Globus pallidus (tissue), 1 donor: ENCODE data around the gene CHODL.

Experiments
- DNase-seq: peaks from one replicate; pipeline ENCODE4 v3.0.0-alpha.2; 2015; ENCODE audit warnings: low spot score

CHODL gene, protein sequence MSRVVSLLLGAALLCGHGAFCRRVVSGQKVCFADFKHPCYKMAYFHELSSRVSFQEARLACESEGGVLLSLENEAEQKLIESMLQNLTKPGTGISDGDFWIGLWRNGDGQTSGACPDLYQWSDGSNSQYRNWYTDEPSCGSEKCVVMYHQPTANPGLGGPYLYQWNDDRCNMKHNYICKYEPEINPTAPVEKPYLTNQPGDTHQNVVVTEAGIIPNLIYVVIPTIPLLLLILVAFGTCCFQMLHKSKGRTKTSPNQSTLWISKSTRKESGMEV

GRCh38 chr21:18244671-18245463 is at the start of gene CHODL:
Gene CHODL, plus strand, starts transcription at chr21:18244833. Its CDS starts 391 bp downstream, at chr21:18245224.
- no peak for DNase-seq

- DNase-seq = peak; percentile 6
Measured at GRCh38 chr21:18204931-18205330, 39.7 kb upstream of the CHODL start.

GRCh38 chr21:18218331-18218730 is 26.3 kb upstream of the CHODL start:
- no peak for DNase-seq

- DNase-seq = no peak
Measured at GRCh38 chr21:18220498-18220897, 24.1 kb upstream of the CHODL start.

GRCh38 chr21:18222346-18222745 is 22.3 kb upstream of the CHODL start:
- DNase-seq = no peak

DNA sequence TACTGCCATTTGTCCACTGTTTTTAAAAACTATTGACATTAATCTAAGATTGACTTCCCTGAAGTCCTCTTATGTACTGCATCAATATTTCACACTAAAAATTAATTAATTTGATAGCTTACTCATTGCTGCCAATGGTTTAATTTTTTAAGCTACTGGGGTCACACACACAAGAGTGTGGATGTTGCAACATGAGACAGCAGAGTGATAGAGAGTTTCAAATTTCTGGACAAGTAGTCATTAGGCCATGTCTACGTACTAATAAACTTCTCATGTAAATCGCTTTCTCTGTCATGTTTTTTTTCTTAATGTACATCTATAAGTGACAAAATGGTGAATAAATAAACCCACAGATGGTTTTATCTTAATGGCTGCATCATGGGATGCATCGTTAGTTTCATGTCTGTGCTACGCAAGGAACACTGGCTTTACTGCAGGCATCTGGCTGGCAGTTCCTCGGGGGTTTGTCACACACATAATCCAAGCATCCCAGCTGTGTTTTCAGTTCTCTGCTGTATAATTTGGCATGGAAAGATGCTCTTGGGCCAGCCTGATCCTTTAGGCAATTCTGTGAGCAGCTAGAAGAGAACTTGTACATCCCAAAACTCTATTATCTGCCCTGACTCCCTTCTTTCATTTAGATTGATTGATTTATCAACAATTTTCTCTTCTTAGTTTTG is 16.4 kb upstream of the CHODL start:
- DNase-seq = no peak

DNA sequence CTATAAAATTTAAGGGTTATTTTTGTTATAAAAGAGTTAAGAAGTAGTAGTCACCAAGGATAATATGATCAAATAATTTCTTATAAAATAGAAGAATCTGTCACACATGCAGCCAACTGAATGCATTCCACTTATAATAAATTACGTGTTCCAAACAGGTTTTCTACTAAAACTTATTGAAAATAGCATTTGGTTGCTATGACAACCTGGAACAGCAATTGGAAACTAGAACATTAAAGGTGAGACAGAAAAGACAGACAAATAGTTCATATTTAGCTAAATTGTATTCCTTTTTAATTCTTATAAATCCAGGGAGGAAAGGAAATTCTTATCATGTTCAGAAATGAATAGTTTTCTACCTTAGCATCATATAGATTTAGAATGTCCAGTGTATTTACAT is 9.1 kb upstream of the CHODL start:
- no peak for DNase-seq

GRCh38 chr21:18245464-18245967 is 883 bp downstream of the CHODL start:
- DNase-seq = no peak

DNA sequence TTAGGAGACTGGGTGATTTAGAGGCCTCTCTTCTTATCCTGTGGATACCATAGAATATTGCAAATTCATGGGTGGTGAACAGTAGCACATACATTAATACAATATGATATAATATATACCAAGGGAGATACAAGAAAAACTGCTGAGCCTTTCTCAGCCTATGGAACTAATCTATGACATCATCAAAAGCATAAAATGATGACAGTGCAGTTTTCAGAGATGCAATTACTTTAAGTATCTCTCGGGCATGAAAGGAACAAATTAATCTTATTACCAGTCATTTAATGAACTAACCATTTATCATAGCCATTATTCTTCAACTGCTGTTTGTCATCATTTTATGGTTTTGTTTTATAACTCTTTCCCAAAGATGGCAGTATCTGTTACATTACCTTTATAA is 3.5 kb downstream of the CHODL start:
- no peak for DNase-seq

DNA sequence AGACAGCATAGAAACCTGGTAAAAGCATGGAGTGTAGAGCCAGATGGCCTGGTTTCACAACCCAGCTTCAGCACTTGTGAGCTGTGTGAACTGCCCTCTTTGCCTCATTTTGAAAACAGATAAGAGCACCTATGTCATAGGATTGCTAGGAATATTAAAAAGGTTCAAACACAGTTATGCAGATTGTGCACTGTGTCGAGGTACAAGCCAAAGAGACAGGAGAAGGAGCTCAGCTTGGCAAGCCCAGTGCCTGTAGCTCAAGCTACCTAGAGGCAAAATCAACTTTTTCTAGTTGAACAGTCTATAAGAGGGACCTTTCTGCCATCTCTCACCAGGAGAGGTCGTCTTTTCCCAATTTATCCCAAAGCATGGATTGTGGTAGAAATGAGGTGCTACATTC is 5.0 kb downstream of the CHODL start:
- DNase-seq = no peak

DNA sequence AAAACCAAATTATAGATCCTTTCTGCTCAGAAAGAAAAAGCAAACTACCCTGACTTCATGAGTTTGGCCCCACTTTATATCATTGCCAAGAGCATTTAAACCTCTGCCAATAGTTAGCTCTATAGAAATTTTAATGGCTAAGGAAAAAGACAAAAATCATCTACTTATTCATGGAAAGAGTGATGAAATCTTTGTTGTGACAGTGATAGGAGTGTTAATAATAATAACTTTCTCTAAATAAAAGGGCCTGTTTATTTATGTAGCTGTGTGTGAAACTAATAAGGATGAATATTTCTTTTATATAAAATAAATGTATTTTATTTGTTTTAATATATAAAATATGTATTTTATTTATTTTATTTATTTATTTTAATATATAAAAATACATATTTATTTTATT is 6.4 kb downstream of the CHODL start:
- no peak for DNase-seq

GRCh38 chr21:18252256-18252655 is 7.6 kb downstream of the CHODL start:
- DNase-seq = no peak

DNA sequence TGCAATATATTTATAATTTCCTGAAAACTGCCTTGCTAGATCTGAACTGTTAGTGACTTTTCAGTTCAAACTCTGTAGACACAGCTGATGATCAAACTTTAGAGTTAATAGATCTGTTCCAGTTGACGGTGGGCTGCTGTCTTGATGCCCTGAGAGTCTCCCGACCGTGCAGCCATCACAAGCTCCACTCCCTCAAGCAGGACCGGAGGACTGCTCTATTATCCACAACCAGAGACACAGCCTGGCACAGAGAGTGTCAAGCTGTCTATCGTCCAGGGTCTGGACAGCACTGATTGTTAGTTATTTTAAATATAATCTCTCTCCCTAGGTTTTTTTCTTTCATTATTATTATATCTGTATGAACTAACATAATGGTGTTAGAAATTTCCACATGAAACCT is 8.0 kb downstream of the CHODL start:
- DNase-seq = no peak

- no peak for DNase-seq
Measured at GRCh38 chr21:18253221-18253620, 8.6 kb downstream of the CHODL start.

GRCh38 chr21:18253799-18254198 is 9.2 kb downstream of the CHODL start:
- no peak for DNase-seq

DNA sequence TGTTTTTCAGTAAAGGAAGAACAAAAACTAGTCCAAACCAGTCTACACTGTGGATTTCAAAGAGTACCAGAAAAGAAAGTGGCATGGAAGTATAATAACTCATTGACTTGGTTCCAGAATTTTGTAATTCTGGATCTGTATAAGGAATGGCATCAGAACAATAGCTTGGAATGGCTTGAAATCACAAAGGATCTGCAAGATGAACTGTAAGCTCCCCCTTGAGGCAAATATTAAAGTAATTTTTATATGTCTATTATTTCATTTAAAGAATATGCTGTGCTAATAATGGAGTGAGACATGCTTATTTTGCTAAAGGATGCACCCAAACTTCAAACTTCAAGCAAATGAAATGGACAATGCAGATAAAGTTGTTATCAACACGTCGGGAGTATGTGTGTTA is 21.3 kb downstream of the CHODL start:
- DNase-seq = no peak

DNA sequence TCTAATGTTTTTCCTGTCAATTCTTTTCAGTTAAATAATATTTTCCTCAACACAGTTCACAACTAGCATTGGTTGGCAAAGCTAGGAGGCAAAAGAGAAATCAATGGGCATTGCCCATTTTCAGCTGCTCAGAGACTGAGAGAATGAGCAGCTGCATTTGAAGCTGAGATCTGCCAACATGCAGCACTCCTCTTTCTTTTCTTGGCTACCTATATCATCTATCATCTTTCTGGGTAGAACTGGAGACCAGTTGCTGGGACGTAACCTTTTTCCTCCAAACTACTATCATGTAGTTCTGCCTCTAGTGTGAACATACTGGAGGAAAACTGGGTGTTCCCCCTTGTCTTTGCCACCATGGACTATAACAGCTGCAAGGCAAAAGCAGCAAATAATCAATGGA is 22.9 kb downstream of the CHODL start:
- no peak for DNase-seq

GRCh38 chr21:18268906-18269305 is 24.3 kb downstream of the CHODL start:
- no peak for DNase-seq

- DNase-seq = no peak
Measured at GRCh38 chr21:18269856-18270255, 25.2 kb downstream of the CHODL start.

DNA sequence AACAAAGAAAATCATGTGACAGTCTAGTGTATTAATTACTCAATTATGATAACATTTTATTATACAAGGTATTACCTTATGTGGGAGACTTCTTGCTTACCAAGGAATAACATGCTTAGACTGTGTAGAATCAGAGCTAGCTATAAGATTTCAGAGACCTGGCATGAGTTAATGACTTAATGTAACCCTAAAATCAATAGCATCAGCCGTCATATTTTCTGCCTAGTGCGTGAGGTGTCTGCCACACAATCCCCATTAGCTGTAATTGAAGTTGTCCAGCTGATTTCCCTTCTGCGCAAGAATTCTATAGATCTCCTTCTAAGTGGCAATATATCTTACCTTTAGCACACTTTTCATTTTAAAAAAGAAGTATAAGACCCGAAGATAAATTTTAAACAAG is 28.8 kb downstream of the CHODL start:
- DNase-seq = no peak

GRCh38 chr21:18274370-18274769 is 29.7 kb downstream of the CHODL start:
- no peak for DNase-seq

GRCh38 chr21:18275781-18276180 is 31.1 kb downstream of the CHODL start:
- DNase-seq = no peak

- DNase-seq = no peak
Measured at GRCh38 chr21:18285379-18285778, 40.7 kb downstream of the CHODL start.
